Islet of Langerhans (tissue), 1 donor: Measurements from ENCODE around the gene PIEZO1.

Experiments used
- FAIRE-seq: peaks from one replicate; lab custom pipeline; 2011; peaks lifted over from hg19 to GRCh38; lab: Jason Lieb, UNC

The PIEZO1 gene

DNA sequence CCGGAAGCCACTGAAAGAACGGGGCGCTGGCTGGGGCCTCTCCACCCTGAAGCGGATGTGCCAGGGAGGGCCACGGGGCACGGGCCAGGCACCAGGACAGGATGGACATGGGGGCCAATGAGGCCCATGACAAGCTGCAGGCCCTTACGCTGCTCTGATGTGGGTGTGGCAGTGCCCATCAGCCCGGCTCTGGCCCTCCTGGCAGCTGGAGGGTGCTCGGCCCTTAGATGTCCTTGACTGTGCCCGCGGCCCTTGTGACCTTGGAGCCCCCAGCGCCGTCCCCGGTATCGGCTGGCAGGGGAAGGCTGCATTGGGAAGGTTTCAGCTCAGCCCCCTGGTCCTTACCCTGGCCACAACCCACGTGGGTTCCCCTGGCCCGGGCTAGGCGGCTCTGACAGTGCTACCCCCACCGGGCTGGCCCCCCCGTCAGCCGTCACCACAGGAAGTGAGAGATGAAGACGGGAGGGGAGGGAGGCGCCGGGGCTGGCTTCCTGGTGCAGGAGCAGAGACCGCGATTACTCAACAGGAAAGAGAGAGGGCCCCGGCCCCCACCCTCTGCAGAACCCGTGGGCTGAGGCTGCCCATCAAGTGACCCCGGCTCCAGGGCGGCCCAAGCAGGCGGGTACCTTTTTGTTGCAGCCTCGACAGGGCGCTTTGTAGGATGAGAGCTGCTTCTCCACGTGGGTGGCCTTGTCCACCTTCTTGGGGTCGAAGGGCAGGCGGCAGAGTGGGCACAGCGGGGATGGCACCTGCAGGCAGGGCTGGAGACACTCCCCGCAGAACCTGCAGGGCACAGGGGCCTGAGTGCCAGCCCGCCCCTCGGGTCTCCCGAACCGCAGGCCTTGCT is 84.2 kb downstream of the PIEZO1 start:
- FAIRE-seq, result no peak

DNA sequence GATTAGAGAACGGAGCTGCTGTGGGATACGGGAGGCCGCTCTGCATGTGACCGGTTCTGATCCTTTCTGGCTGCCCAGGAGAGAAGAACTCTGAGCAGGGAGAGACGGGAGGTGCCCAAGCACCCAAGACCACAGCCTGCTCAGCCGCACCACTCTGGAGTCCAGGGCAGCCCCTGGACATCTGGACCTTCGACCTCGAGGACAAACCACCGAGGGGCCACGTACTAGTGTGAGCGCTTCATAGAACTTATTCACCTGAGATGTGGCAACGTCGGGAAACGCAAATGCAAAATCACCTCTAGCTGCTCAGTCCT is 84.7 kb downstream of the PIEZO1 start:
- FAIRE-seq, result no peak

DNA sequence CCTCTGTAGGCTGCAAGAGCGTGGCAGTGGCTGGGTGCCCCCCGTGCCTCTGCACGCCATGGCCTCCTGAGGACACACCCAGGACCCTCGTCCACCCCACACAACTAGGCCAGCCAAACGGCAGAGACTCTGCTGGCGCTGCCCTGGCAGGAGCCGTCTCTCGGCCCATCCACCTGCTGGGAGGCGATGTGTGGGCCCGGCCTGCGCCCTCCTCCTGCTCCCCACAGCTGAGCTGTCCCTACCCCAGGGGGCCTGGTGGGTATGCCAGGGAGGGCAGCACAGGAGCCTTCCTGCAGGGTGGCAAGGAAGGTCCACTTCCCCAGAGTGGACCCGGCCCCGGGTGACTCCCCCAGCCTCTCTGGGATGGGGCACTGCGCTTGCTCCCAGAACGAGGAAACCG is 85.8 kb downstream of the PIEZO1 start:
- no peak for FAIRE-seq

DNA sequence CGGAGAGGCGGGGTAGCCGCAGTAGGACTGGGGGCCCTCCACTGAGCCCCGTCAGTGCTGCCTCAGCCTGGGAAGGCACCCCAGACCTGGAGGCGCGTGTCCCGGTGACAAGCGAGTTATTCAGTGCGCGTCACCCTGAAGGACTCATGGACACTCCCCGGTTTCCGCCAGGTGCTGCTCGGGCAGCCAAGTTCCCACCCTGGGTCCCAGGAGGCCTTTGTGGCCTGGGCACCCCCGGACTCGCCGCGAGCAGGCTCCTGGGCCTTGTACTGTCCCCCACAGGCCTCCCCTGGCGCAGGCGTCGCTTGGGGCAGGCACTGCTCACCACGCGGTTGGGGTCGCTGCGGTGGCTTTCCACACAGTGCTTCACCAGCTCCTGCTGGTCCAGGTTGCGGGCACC is 86.4 kb downstream of the PIEZO1 start:
- no peak for FAIRE-seq

GRCh38 chr16:88697831-88698615 is 87.0 kb downstream of the PIEZO1 start:
- FAIRE-seq, result no peak

DNA sequence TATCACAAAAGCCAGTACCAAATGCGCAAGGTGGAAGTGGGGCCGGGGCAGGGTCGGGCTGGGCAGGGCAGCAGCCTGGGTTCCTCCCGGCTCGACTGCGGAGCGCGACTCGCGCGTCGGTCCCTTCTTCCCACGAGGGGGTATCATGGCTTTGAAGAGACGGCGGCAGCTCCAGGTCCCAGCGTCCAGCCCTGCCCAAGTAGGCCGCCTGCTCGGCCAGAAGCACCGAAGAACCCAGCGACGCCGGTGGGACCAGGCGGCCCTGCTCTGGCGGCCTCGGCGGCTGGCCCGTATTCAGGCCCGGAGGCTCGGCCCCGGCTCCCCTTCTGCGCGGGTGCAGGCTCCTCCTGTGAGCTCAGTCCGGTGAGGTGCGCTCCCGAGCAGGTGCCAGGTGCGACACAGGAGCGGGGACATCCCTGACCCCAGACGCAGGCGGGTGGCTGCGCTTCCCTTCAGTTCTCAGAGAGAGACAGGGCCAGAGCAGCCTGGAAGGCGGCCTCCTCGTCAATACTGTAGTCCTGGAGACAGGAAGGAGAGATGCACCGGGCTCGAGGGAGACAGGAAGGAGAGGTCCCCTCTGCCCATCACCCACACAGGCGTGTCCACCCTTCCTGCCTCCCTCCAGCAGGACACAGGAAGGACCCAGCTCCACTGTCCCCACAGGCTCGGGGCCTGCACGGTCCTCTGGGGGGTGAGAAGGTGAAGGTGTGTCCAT is 87.7 kb downstream of the PIEZO1 start:
- FAIRE-seq, result no peak

GRCh38 chr16:88696441-88696840 is 88.6 kb downstream of the PIEZO1 start:
- FAIRE-seq, result no peak

DNA sequence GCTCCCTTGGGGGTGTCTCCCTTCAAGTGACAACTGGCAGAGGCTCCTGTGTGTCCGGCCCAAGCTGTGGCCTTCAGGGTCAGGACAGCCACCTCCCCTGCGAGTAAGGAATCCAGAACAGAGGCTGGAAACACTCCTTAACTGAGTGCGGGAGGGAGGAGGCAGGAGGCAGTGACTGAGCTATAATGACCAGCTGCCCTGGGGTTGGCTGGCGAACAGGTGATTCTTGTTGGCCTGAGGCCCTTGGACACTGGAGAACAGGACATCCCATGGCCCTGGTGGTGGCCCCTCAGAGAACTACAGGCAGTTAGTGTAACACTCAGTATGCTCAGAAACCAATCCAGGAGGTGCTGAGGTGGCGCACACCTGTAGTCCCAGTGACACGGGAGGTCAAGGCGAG is 89.3 kb downstream of the PIEZO1 start:
- FAIRE-seq, result no peak

DNA sequence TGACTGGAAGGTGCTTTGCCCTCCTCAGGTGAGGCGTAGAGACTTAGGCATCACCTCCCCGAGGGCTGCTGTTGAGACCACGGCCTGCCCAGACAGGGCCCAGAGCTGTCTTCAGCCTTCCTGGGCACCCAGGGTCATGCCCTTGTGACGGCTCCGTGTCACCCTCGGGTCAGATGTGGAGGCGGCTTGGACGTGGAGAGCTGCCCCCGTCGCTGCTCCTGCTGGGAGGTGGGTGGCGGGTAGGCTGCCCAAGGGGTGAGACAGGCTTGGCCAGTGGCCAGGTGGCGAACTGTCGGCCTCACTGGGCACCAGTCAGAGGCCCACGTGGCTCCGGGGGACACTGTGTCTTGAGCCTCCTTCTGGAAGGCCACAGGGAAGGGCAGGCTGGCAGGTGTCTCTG is 89.8 kb downstream of the PIEZO1 start:
- FAIRE-seq, result no peak

- FAIRE-seq, result no peak
Measured at GRCh38 chr16:88694221-88695087, 90.6 kb downstream of the PIEZO1 start.

GRCh38 chr16:88693420-88694177 is 91.4 kb downstream of the PIEZO1 start:
- no peak for FAIRE-seq

DNA sequence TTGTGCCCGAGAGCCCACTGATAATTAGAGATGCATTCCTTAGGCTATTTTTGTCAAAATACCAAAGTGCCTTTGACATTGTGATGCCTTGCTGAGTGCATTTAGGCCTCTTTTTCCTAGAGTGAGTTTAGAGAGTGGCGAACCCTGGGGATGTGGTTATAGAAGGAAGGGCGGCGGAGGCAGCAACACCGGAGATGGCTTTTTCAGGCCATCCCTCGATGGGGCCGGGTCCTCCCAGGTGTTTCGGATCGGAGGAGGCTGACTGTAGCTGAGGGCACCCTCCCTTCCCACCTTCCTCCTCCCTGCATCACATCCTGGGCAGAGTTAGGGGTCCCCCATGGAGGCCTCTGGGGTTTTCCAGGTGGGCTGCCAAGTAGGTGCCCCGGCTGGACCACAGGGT is 92.2 kb downstream of the PIEZO1 start:
- no peak for FAIRE-seq

DNA sequence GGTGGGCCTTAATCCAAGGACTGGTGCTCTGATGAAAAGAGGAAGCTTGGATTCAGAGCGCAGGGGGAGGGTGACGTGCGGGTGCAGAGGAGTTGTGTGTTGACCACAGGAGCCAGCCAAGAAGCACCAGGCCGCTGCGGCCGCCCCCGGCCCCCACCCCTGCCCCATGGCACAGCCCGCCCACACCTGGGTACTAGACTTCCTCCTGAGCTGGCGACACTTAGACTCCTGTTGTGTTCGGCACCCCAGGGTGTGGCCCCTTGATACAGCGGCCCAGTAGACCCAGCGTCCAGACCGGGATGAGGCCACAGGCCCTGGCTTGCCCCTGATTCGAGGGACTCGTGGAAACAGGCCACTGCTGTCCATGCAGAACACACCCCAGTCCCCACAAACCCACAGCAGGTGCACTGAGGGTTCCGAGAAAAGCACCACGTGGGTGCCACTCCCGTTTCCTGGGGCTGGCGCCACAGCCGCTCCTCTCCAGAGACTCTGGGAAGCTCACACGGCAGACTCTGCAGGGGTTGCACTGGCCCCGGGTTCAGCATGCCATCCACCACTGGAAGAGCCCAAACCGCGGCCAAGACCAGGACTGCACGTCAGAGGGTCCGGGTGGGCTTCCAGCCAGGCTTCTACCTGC is 93.0 kb downstream of the PIEZO1 start:
- FAIRE-seq, result no peak

GRCh38 chr16:88691129-88691813 is 93.7 kb downstream of the PIEZO1 start:
- FAIRE-seq, result no peak

- no peak for FAIRE-seq
Measured at GRCh38 chr16:88690341-88691128, 94.5 kb downstream of the PIEZO1 start.

GRCh38 chr16:88688013-88688778 is 96.8 kb downstream of the PIEZO1 start:
- no peak for FAIRE-seq

DNA sequence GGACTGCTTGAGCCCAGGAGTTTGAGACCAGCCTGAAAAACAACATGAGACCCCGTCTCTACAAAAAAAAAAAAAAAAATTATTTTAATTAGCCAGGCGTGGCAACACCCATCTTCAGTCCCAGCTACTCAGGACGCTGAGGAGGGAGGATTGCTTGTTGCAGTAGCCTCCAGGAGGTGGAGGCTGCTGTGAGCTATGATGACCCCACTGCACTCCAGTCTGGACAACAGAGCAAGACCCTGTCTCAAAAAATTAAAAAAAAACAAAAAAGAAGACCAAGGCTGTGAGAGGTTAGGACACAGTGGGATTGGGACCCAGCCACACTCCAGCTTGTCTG is 97.4 kb downstream of the PIEZO1 start:
- FAIRE-seq, result no peak

DNA sequence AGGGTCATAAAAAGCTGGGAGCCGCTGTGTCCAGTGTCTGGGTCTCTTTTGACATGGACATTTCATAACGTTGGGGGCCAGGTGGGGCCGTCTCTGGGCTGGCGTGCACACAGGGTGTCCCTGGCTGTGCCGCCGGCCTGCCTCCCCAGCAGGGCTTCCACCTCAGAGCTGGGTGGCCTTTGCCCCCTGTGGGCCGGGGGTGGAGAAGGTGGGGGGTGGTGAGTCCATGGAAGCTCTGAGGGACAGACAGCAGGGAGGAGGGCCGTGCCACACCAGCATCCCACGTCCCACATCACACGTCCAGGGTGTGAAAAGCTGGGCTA is 97.8 kb downstream of the PIEZO1 start:
- FAIRE-seq, result no peak
